GM12892 (cell line): ENCODE results near the gene PLCXD1.

ENCODE experiments used
- POLR2A ChIP-seq: IDR thresholded peaks from 2 replicates; pipeline ENCODE4 v1.6.1; 2011; ENCODE audit warnings: low read depth, low read length, control low read depth
- POLR2AphosphoS5 ChIP-seq: IDR thresholded peaks from 2 replicates; pipeline ENCODE4 v1.6.1; 2011; ENCODE audit warnings: low read depth, low read length, control low read depth
- TAF1 ChIP-seq: IDR thresholded peaks from 2 replicates; pipeline ENCODE4 v1.6.1; 2011; ENCODE audit warnings: low read depth, mild to moderate bottlenecking, control low read depth, low read length, borderline replicate concordance

DNA sequence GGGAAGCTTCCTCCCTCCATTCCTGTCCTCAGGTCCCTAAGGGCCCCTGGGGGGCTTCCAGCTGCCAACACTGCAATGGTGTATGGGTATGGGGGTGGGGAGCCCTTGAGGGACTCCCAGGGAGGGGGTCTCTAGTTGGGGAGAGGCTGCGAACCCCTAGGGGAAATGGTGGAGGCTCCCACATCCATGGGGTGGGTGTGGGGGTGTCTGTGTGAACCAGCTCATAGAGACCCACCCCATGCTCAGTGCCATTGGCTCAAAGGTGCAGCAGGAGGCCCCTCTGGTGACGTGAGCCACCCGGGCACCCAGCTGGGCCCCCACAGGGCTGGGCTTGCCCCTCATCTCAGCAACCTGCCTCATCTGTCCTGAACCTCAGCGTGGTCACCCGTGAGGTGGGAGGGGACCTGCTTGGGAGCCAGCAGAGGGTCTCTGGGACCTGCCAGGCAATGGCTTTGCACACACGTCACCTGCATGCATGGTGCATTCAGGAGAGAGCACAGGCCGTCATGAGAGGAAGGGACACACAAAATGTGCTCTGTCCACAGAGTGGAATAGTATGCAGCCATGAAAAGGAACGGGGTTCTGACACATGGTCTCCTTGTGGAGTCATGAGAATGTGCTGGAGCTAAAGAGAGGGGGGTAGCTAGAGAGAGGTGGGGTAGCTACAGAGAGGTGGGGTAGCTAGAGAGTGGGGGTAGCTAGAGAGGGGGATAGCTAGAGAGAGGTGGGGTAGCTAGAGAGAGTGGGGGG is 22.7 kb upstream of the PLCXD1 start:
- TF ChIP-seq POLR2A (no peak), TAF1 (no peak), POLR2AphosphoS5 (no peak)
